Lung (tissue), 12 donors: ENCODE results near the gene AHRR. TPM values are rescaled to one million over a fixed set of nuclear protein-coding genes. Genes with fewer than 3 reads are reported as not detected.

Experiments used
- ATAC-seq: fragments of 200-7000 bp; cut with Tn5 transposase; one replicate; pipeline ENCODE4 v1.9.1; 2020; ENCODE audit warnings: moderate number of reproducible peaks; ENCODE audit not compliant: insufficient read depth, low FRiP score
- DNase-seq, 3 donors: peaks; one replicate each; pipeline ENCODE4 v3.0.0-alpha.2; 2013 to 2017
- H3K27ac ChIP-seq, 2 donors: one replicate each; pipeline ENCODE4 v1.5.1; 2013; ENCODE audit warnings: mild to moderate bottlenecking in 2 of 2, moderate library complexity in 2 of 2, control low read depth in 1 of 2, inconsistent platforms in 1 of 2, low read depth in 1 of 2, low read length in 1 of 2
- H3K27me3 ChIP-seq, 3 donors: one replicate each; pipeline ENCODE4 v1.5.1; 2013; ENCODE audit warnings: low read length in 2 of 3; ENCODE audit not compliant: control insufficient read depth in 3 of 3, insufficient read depth in 3 of 3
- H3K36me3 ChIP-seq, 4 donors: one replicate each; pipeline ENCODE4 v1.5.1; 2013; ENCODE audit warnings: low read length in 4 of 4, mild to moderate bottlenecking in 1 of 4, moderate library complexity in 1 of 4; ENCODE audit not compliant: control insufficient read depth in 4 of 4, insufficient read depth in 4 of 4
- H3K4me1 ChIP-seq, 5 donors: one replicate each; pipeline ENCODE4 v1.5.1; 2013; ENCODE audit warnings: low read length in 5 of 5, mild to moderate bottlenecking in 2 of 5, moderate library complexity in 1 of 5; ENCODE audit not compliant: control insufficient read depth in 5 of 5, insufficient read depth in 5 of 5
- H3K4me3 ChIP-seq: one replicate; pipeline ENCODE4 v1.5.1; 2013; ENCODE audit warnings: mild to moderate bottlenecking, control low read depth, moderate library complexity
- H3K9ac ChIP-seq, 2 donors: one replicate each; pipeline ENCODE4 v1.5.1; 2013; ENCODE audit warnings: low read length in 2 of 2, control low read depth in 1 of 2; ENCODE audit not compliant: insufficient read depth in 1 of 2
- H3K9me3 ChIP-seq, 4 donors: one replicate each; pipeline ENCODE4 v1.5.1; 2013; ENCODE audit warnings: low read length in 3 of 4, mild to moderate bottlenecking in 1 of 4, moderate library complexity in 1 of 4; ENCODE audit not compliant: control insufficient read depth in 4 of 4, insufficient read depth in 3 of 4
- WGBS, 2 donors: extraction: QIAGEN DNeasy Blood & Tissue Kit; methylation state at CpG; one replicate each; pipeline ENCODE4 v1.1.7; 2013; 5-methylcytosine and 5-hydroxymethylcytosine counted together
- polyA plus RNA-seq, 2 donors: library from polyadenylated mRNA; stranded (reverse); fragments of 200-250 nt; gene quantifications; one replicate each; pipeline ENCODE4 v1.2.1, GENCODE V29; 2013
- total RNA-seq, 2 donors: library from RNA; depleted of rRNA in 1 of 2; stranded (reverse); fragments of >200 nt in 1 of 2; gene quantifications; one replicate each; pipeline ENCODE4 v1.2.1, GENCODE V29; 2014 to 2021
- TF ChIP-seq, protein P1 (sequence below): IDR thresholded peaks from 2 replicates; pipeline ENCODE4 v1.5.1; 2012; ENCODE audit warnings: mild to moderate bottlenecking; ENCODE audit errors: control extremely low read depth, extremely low read depth
- donor health status: control.
- donor health status: control.
- donor health status: Bipolar disorder and iron deficiency.
- donor health status: healthy.
- donor health status: DM: yes; HTN: yes; CAD: no.

Gene AHRR
- total and polyA plus RNA-seq, 4 donors, result 0.63 to 8.8 (median 2.8) TPM

DNA sequence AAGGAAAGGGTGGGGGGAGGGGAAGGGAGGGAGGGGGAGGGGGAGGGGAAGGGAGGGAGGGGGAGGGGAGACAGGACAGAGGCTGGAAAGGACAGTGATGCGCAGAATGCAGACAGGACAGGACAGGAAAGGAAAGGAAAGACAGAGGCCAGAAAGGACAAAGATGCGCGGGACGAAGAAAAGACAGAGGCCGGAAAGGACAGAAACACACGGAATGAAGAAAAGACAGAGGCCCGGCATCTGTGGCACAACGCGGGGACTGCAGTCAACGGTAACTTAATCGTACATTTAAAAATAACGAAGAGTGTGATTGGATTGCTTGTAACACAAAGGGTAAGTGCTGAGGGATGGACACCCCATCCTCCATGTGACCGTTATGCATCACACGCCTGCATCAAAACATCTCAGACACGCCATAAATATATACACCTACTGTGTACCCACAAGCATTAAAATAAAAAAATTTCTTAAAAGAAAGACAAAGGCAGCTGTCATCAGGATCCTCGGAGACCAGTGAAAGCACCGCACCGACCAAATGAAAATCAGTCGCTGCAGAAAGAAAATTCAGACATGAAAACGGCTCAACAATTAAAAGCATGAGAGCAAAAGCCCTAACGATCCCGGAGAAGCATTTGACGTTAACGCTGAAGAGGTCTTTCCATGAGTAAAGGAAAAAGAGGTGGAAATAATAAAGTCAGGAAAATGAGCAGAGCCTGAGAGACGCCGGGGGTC lies 68.5 kb downstream of the AHRR start:
- WGBS, 2 donors, result 88 to 89% methylated on average over 26 of the region's 26 CpGs
- H3K27ac ChIP-seq, result no peak overlapping the region
- peaks cover 0 to 6% (median 0%) of the 10 kb centered on the region in 5 donors for H3K4me1 ChIP-seq
- ATAC-seq (no peak), DNase-seq (no peak)
- no peaks in the 10 kb centered on the region for H3K27me3 ChIP-seq
- H3K9ac ChIP-seq, result no peak overlapping the region
- H3K9me3 ChIP-seq, result peaks cover 0 to 3% (median 0%) of the 10 kb centered on the region in 4 donors
- no peak overlapping the region for H3K4me3 ChIP-seq
- peaks cover 0 to 7% (median 0%) of the 10 kb centered on the region in 4 donors for H3K36me3 ChIP-seq
- TF ChIP-seq, protein P1, sequence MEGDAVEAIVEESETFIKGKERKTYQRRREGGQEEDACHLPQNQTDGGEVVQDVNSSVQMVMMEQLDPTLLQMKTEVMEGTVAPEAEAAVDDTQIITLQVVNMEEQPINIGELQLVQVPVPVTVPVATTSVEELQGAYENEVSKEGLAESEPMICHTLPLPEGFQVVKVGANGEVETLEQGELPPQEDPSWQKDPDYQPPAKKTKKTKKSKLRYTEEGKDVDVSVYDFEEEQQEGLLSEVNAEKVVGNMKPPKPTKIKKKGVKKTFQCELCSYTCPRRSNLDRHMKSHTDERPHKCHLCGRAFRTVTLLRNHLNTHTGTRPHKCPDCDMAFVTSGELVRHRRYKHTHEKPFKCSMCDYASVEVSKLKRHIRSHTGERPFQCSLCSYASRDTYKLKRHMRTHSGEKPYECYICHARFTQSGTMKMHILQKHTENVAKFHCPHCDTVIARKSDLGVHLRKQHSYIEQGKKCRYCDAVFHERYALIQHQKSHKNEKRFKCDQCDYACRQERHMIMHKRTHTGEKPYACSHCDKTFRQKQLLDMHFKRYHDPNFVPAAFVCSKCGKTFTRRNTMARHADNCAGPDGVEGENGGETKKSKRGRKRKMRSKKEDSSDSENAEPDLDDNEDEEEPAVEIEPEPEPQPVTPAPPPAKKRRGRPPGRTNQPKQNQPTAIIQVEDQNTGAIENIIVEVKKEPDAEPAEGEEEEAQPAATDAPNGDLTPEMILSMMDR, result no peak

DNA sequence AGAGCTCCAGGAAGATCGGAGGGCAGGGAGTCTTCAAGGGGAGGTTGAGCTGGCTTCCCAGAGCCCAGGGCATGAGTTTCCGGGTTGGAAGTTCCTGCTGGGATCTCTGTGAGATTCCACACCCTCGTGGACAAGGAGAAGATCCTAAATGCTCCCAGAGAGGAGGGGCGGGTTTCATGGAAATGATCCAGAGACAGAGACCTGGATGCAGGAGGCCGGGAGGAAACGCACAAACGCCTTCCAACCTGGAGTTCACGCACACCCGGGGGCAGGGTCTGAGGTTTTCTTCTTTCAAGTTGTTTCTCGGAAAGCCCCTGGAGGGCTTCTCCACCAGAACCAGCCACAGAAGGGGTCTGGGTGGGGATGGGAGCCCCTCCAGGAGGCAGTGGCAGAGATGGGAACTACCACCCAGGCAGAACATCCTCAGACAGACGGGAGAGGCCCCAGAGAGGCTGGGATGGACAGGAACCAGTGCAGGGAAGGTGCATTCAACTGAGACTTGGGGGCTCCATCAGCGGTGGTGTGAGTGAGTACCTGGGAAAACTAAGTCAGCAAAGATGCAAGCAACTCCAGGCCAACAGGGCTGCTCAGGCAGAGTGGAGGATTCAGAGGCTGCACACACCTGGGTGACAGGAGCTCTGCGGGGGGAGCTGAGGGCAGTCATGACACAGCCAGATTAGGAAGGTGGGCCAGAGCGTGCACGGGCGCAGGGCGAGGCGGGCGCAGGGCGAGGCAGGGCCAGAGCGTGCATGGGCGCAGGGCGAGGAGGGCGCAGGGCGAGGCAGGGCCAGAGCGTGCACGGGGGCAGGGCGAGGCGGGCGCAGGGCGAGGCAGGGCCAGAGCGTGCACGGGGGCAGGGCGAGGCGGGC lies 69.3 kb downstream of the AHRR start:
- DNase-seq (no peak), ATAC-seq (no peak)
- Histone ChIP-seq H3K9ac (no peak overlapping the region), H3K27ac (no peak overlapping the region), H3K9me3 (no peaks in the 10 kb centered on the region), H3K4me3 (no peak overlapping the region), H3K4me1 (peaks cover 0 to 9% (median 0%) of the 10 kb centered on the region in 5 donors), H3K27me3 (no peaks in the 10 kb centered on the region), H3K36me3 (no peaks in the 10 kb centered on the region)
- TF ChIP-seq, protein P1, result no peak
- 80 to 87% methylated on average over 18 to 35 of the region's 35 CpGs for WGBS, 2 donors

GRCh38 chr5:392431-392988 lies 71.0 kb downstream of the AHRR start:
- WGBS, 2 donors, result 42 to 70% methylated on average over 26 to 30 of the region's 30 CpGs
- H3K9me3 ChIP-seq, result no peaks in the 10 kb centered on the region
- H3K36me3 ChIP-seq, result no peaks in the 10 kb centered on the region
- no peak overlapping the region for H3K4me3 ChIP-seq
- H3K9ac ChIP-seq, result no peak overlapping the region
- no peaks in the 10 kb centered on the region for H3K27me3 ChIP-seq
- ATAC-seq, result no peak
- TF ChIP-seq, protein P1, result no peak
- no peak overlapping the region for H3K27ac ChIP-seq
- DNase-seq, result peak in 1 of 3 donors; percentile 11
- peaks cover 0 to 9% (median 0%) of the 10 kb centered on the region in 5 donors for H3K4me1 ChIP-seq
